Kasumi-1 (cell line): Measurements from ENCODE around the gene SERPINB13.
A peak's percentile ranks its signal among the peaks of the same experiment; 100 is the strongest.

ENCODE experiments used
- DNase-seq, 2 experiments: peaks; one replicate each; lab custom pipeline; 2025; lab: John Stamatoyannopoulos, UW

SERPINB13 gene, protein sequence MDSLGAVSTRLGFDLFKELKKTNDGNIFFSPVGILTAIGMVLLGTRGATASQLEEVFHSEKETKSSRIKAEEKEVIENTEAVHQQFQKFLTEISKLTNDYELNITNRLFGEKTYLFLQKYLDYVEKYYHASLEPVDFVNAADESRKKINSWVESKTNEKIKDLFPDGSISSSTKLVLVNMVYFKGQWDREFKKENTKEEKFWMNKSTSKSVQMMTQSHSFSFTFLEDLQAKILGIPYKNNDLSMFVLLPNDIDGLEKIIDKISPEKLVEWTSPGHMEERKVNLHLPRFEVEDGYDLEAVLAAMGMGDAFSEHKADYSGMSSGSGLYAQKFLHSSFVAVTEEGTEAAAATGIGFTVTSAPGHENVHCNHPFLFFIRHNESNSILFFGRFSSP

DNA sequence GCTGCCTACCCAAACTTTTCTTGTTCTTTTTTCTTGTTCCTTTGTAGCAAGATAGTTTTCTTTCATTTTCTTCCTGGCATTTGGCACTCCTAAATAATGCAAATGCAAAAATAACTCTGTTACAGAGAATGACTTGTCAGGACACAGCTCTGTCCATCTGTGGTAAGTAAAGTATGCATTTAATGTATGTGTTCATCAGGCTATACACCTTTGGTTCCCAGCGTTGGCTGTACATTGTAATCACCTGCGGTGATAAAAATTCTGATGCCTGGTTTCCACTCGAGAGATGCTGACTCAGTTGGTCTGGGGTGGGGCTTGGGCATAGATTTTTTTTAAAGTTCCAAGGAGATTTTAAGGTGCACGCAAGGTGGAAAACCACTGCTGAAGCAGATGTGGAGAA is at the start of gene SERPINB13:
Gene SERPINB13 (plus strand): TSS at position 378 of the 400 bp plus-strand sequence. CDS start 1,325 bp downstream, outside the sequence.
- DNase-seq = no peak

- DNase-seq = no peak
These were observed 47.1 kb upstream of the SERPINB13 start for GRCh38 chr18:63539904-63540510.

DNA sequence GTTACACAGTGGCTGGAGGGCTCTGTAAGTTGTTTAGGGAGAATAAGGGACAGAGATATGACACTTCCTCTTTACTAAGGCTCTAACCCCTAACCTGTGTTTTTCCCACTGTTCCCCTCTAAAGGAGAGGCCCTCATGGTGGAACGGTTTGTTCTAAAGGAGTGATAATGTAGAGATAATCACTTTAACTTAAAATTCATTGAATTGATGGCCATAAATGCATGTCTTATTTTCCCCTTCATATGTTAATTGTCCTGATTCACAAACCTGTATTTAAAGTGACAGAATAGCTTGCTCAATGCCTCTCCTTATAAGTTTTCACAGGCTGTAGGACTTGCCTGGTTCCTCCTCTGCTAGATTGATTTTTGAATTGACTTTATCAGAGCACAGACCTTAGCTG is 45.1 kb upstream of the SERPINB13 start, which contains the start of gene SERPINB12:
Gene SERPINB12 (plus strand): TSS at position 301 of the 400 bp plus-strand sequence. CDS start 13,791 bp downstream, outside the sequence.
- DNase-seq = peak in 1 of 2 experiments; percentile 2

GRCh38 chr18:63544017-63544416 is 43.1 kb upstream of the SERPINB13 start:
- no peak for DNase-seq

GRCh38 chr18:63545000-63545399 is 42.1 kb upstream of the SERPINB13 start:
- DNase-seq = no peak

GRCh38 chr18:63550068-63550467 is 37.1 kb upstream of the SERPINB13 start:
- no peak for DNase-seq

GRCh38 chr18:63551769-63552168 is 35.4 kb upstream of the SERPINB13 start:
- no peak for DNase-seq

DNA sequence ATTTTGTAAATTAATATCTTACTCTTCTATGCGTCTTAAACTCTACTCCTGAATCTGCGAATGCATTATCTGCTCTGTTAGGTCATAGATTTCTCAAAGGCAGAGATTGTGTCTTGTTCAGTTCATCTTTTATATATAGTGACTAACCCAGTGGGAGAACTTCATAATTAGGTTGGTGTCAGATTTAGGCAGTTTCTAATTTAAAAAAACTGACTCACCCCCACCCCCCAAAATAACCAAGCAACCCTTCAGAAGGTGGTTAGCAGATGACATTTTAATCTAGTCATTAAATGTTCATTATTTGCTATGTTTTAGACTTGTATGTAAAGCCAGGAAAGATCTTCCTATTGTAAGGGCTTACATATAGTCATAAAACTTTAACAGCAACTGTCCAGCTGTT is 34.6 kb upstream of the SERPINB13 start:
- DNase-seq = no peak

DNA sequence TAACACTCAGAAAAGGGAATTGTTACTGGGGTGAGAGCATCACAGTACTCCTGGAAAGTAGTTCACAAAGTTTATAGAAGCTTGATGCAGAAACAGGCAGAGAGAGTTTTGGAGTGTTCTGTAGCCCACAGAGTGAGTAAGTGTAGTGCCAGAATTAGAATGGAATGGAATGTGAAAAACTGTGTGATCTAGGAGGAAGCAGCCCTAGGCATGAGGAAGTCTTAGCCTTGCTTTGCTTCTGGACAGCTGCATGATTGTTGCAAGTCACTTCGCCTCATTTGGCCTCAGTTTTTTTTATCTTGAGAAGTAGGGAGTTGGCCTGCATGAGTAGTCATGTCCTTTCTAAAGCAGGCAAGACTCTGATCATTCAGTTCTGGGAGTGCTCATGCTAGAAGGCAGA is 34.1 kb upstream of the SERPINB13 start:
- peak; percentile 77 to 78 for DNase-seq

DNA sequence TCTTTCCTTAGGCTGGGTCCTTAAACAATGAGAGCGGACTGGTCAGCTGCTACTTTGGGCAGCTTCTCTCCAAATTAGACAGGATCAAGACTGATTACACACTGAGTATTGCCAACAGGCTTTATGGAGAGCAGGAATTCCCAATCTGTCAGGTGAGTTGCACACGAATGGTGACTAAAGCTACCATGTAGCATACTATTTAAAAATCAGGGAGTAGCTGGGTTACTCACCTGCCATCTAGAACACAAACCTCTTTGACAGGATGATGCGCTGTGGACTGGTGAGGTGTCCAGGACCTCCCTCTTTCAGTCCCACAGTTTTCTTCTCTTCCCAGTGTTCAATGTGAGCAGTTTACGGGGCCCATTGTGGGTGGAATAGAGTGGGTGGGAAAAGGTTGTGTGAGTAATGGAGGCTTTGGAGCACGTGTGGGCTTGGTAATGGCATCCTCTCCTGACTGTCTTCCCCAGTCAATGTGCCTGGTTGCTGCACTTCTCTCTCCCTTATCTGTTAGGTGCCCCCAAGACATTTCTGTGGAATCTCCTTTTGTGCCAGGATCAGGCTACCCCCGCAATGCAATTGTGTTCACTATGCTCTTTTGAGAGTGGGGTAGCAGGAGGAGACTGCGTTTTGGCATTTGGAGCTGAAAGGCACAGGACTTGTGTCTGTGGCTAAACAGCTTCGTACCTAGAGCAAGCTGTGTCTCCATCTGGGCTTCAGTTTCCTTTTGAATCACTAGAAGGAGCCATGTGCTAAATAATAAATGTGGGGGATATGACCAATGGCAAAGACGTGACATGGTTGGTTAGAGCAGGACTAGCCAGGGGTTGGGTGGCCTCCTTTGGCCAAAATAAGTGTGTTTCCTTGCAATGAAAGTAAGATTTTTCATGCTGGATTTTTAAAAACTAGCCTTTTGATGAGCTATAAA is 27.3 kb upstream of the SERPINB13 start:
- no peak for DNase-seq

DNA sequence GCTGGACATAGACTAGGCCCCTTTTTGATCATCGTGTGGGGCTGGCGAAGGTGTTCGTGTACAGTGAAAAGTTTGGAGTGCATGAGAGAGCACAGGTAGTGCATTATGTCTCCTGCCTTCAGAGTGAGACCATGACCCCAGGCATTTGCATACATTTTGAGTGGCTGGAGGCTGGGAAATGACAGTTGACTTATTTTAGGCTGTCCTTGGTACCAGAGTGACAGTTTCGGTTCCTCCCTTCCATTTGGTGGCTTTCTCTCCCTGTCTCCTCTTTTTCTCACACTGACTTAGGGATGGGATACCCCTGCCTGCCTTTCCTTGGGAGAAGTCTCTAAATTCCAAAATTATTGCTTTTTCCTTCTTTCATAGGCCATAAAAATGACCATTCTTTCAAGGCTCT is 24.9 kb upstream of the SERPINB13 start:
- no peak for DNase-seq

- DNase-seq = no peak
These were observed 23.1 kb upstream of the SERPINB13 start for GRCh38 chr18:63564021-63564420.

DNA sequence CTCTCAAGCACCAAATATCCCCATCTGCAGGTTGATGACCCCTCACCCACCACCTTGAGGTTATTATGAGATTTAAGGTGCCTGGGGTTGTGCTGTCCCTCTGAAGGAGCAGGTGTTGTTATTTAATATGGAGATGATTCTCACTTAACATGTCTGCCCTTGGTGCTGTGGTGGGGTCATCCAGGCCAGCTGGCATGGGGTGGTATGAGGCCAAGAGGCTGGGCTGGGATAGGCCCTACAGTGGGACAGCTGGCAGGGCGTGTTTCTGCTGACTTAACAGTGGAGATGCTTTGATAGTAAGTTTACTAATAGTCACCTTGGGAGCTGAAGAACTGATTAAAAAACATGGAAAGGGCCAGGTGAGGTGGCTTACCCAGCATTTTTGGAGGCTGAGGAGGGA is 22.6 kb upstream of the SERPINB13 start:
- DNase-seq = no peak

- no peak for DNase-seq
These were observed 19.9 kb upstream of the SERPINB13 start for GRCh38 chr18:63567276-63567675.

DNA sequence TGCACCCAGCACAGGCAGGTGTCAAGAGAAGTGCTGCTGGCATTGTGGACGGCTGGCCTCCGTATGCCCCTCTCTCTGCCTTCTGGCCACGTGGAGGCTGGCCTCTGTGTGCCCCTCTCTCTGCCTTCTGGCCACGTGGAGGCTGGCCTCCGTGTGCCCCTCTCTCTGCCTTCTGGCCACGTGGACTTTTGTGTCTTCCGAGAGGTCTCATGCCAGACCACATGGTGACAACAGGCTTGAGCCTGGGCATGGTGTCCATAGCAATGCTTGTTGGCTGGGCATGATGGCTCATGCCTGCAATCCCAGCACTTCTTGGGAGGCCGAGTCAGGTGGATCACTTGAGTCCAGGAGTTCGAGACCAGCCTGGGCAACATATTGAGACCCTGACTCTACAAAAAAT is 19.3 kb upstream of the SERPINB13 start:
- DNase-seq = no peak

DNA sequence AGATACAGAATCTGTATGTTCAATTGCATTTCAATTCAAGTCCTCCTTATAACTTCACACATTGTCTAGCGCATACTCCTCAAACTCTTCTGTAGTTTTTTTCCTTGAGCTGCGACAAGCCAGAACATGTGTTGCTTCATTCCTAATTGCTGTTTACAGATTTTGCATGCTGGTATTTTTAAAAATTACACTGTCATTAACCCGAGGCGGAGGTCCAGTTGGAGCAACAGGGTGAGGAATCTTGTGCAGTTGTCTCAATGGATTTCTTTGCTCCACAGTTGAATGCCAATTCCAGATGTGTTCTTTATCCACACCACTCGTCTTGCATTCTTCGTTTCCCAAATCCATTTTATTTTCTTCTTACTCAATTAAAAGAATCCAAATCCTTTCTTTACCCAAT is 16.4 kb upstream of the SERPINB13 start:
- DNase-seq = no peak

GRCh38 chr18:63575681-63576080 is 11.5 kb upstream of the SERPINB13 start:
- DNase-seq = no peak

- peak; percentile 51 to 55 for DNase-seq
These were observed 8.7 kb upstream of the SERPINB13 start for GRCh38 chr18:63578357-63578958.

GRCh38 chr18:63579616-63580015 is 7.5 kb upstream of the SERPINB13 start:
- DNase-seq = no peak

DNA sequence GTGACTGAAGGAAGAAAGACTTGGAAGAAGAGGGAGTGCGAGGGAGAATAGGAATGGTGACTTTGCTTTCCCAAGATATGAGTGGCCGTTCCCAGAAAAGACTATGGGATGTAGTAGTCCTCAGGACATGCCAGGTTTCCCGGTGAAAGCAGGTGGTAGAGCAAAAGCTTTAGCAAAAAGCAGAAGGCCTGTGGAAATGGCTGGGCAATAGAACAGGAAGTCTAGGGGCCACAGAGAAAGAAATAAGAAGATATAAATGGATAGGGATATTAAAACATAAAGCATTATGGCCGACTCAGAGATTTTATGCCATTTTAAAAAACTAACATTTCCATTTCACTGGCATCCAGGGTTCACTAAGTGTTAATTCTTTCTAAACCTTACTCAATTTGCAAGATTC is 1.2 kb upstream of the SERPINB13 start:
- DNase-seq = peak; percentile 6 to 11

- DNase-seq = no peak
These were observed 712 bp upstream of the SERPINB13 start for GRCh38 chr18:63586431-63586830.

DNA sequence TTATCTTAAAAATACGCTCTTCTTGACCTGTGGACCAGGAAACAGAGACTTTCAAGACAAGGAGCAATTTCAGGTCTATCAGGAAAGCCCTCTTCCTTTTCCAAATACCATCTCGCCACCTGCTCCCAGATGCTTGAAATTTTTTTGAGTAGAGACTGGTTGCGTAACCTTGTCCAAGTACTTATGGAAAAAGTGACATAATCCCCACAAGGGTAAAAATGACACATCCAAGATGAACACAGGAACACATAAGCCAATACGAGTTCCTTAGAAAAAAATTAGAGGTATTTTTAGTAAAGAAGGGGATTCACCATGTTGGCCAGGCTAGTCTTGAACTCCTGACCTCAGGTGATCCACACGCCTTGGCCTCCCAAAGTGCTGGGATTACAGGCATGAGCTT is 1.8 kb downstream of the SERPINB13 start:
- DNase-seq = no peak
